ENCODE measurements around the gene CD99L2. TPM values are rescaled to one million over a fixed set of nuclear protein-coding genes. Genes with fewer than 3 reads are reported as not detected.

CD99L2 gene
- total RNA-seq, 2 donors from 2014 or later: 66.0 to 72.0 TPM

- Histone ChIP-seq H3K27ac (no peak overlapping the region), H3K36me3 (no peaks in the 10 kb centered on the region), H3K4me1 (peaks cover 0 to 4% of the 10 kb centered on the region in 2 donors), H3K4me3 (no peak overlapping the region), H3K27me3 (no peaks in the 10 kb centered on the region), H3K9me3 (no peaks in the 10 kb centered on the region)
- DNase-seq (ENCODE audit: low spot score): peak; percentile 73
- peak; percentile 64 to 80 for TF ChIP-seq CTCF (IDR thresholded peaks at IDR 0.05)
These were observed 126.1 kb downstream of the CD99L2 start for GRCh38 chrX:150772150-150772970.

GRCh38 chrX:150771116-150771515, 127.4 kb downstream of the CD99L2 start:
- no peaks in the 10 kb centered on the region for H3K27me3 ChIP-seq
- H3K4me3 ChIP-seq: no peak overlapping the region
- H3K9me3 ChIP-seq: no peaks in the 10 kb centered on the region
- H3K36me3 ChIP-seq: no peaks in the 10 kb centered on the region
- no peak overlapping the region for H3K27ac ChIP-seq
- H3K4me1 ChIP-seq: peaks cover 0 to 9% of the 10 kb centered on the region in 2 donors
- no peak for TF ChIP-seq CTCF (IDR thresholded peaks at IDR 0.05)
- DNase-seq (ENCODE audit: low spot score): no peak

GRCh38 chrX:150770623-150771022, 127.8 kb downstream of the CD99L2 start:
- Histone ChIP-seq H3K36me3 (no peaks in the 10 kb centered on the region), H3K4me3 (no peak overlapping the region), H3K9me3 (no peaks in the 10 kb centered on the region), H3K4me1 (peaks cover 0 to 9% of the 10 kb centered on the region in 2 donors), H3K27me3 (no peaks in the 10 kb centered on the region), H3K27ac (no peak overlapping the region)
- no peak for DNase-seq (ENCODE audit: low spot score)
- TF ChIP-seq CTCF (IDR thresholded peaks at IDR 0.05): no peak

GRCh38 chrX:150769408-150769807, 129.1 kb downstream of the CD99L2 start:
- no peak overlapping the region for H3K27ac ChIP-seq
- no peaks in the 10 kb centered on the region for H3K9me3 ChIP-seq
- H3K4me3 ChIP-seq: no peak overlapping the region
- TF ChIP-seq CTCF (IDR thresholded peaks at IDR 0.05): no peak
- no peak for DNase-seq (ENCODE audit: low spot score)
- H3K36me3 ChIP-seq: no peaks in the 10 kb centered on the region
- peaks cover 0 to 9% of the 10 kb centered on the region in 2 donors for H3K4me1 ChIP-seq
- no peaks in the 10 kb centered on the region for H3K27me3 ChIP-seq

- Histone ChIP-seq H3K4me1 (peaks cover 0 to 9% of the 10 kb centered on the region in 2 donors), H3K9me3 (no peaks in the 10 kb centered on the region), H3K4me3 (no peak overlapping the region), H3K27ac (no peak overlapping the region), H3K27me3 (no peaks in the 10 kb centered on the region), H3K36me3 (no peaks in the 10 kb centered on the region)
- no peak for TF ChIP-seq CTCF (IDR thresholded peaks at IDR 0.05)
- DNase-seq (ENCODE audit: low spot score): no peak
These were observed 129.8 kb downstream of the CD99L2 start for GRCh38 chrX:150768580-150769190.
